ENCODE results near the gene CTSO.
"Not testable (repeated sequence)": the region's sequence is repeated elsewhere in the genome, so short reads cannot be mapped to it uniquely, and the experiment has no call there.

CTSO gene

DNA sequence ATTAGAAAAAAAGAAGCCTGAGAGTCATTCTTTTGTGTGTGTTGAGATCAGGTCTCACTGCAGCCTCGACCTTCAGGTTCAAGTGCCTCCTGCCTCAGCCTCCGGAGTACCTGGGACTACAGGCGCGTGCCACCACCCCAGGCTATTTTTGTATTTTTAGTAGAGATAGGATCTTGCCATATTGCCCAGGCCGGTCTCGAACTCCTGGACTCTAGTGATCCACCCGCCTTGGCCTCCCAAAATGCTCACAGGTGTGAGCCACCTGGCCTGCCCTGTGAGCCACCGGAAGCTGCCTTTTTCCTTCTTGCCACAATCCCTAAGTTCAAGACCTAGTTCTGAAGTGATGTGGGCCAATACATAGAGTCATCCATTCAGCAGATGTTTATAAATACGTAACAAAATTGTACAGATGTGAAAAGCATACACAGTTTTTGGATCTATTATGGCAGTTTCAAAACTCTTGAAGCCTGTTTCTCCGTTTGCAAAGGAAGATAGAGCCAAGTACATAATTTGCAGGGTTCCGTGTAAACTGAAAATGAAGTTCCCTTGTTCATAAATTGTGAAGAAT lies 536 bp upstream of the CTSO start:
- no peak for DNase-seq

DNA sequence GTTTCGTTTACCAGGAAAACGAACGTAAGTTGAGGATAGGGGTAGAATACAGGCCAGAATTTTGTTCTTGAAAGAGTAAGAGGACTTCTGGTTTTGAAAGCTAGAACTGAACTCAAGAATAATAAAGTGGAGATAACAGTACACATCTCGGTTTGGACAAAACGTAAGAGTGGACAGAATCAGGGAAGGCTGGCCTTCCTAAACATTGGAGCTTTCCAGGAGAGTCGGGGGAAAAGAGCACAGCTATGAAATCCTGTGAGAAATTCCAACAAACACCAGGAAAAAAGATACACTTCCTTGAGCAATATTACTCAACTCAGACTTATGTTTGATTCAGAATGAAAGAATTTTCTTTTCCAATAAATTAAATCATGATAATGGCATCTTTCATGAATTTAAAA lies 1.2 kb downstream of the CTSO start:
- no peak for DNase-seq

DNA sequence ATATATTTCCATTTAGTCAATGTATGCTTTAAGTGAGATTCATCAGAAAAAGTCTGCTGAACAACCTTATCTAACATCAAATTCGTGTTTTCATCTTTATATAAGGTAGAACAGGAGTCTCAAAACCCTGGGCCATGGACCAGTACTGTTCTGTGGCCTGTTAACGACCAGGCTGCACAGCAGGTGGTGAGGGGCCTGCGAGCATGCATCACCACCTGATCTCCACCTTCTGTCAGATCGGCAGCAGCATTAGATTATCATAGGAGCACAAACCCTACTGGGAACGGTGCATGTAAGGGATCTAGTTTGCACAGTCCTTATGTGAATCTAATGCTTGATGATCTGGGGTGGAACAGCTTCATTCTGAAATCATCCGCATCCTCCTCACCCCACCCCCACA lies 3.2 kb downstream of the CTSO start:
- DNase-seq = no peak

DNA sequence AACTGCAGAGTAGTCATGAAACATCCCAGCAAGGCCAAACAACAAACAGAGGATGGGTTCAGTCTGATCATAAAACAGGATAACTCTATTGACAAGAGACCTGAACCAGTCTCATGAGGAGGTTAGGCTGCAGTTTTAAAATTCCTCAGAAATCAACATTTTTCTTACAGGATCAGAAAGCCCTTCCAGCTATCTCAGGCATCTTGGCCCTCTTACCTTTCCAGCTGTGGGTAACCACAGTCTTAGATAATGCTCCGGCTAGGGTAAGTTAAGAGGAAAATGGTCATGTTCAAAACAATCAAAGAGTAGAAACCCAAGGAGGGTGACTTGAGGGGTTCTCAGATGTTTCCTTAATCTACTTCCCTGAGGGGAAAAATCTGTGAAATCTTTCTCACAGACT lies 5.1 kb downstream of the CTSO start:
- no peak for DNase-seq

DNA sequence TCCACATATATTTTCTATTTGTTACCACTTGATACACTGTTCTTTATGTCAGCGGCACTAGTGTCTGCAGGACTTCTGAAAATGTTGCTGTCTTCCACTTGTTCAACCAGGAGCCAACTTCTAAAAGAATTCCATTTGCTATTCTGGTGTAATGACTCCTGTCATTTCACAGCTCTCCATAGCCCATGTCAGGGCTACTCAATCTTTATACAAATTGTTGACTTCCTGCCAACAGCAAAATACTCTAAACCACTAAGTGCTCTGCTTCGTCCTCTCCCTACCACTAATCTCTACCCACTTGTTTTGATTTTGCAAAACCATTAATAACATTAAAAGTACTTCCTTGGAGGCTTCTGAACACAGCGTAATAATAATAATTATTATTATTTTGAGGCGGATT lies 7.2 kb downstream of the CTSO start:
- no peak for DNase-seq

DNA sequence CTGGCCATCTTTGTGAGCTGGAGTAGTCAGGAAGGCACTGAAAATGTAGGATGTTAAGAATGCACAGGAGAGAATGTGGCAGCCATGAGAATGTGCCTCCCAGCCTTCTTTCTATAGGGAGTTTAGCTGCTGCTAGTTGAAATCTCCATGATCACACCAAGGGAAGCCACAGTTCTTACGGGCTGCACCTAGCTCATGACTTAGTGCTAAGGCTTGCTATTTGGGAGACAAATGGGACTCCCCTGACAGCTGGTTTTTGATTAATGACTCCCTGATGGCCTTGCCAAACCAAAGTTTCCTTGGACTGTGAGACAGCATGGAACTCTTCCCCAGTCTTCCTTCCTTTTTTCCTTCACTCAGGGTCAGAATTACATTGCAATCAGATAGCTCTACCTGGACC lies 9.2 kb downstream of the CTSO start:
- no peak for DNase-seq

DNA sequence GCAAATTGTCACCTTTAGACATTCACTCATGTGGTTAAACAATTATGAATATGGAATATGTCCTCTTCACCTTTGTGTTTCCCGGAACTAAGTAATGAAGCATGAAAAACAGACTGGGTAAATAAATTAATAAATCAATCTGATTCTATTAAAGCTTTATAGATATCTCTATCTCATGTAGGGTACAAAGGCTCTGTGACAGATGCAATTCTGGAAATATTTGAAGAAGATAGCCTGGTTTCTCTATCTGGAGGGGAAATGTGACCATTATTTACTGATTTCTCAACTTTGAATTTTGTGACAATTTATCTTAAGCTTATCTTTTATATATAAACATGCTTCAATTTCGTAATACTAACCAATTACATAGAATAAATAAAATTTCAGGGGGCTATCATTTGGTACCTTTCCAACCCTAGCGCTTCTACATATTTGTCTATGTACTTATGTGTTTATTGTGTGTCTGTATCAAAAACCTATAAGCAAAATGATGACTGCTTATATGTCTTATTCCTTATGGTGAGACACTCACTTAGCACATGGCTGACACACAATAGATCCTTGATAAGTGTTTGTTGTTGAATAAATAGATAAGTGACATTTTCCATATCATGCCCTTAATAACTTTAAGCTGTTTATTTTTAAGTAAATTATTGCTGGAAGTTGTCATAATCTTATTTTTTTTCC lies 9.9 kb downstream of the CTSO start:
- peak; percentile 29 for DNase-seq

DNA sequence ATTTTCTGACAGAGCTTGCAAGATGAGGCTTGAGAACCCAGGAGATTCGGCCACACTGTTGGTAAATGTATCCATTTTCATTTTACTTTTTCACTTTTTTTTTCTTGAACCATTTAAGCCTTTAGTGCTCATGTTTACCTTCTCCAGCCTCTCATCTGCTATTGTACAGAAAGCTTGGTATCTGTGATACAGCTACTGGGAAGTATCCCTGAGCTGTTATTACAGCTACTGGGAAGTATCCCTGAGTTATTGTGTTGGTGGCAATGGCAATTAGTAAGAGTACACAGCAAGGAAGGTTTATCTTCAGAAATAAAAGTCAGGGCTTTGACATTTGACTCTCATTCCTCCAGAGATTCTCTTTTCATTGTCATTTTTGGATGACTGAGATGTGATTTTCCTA lies 11.8 kb downstream of the CTSO start:
- DNase-seq = no peak

DNA sequence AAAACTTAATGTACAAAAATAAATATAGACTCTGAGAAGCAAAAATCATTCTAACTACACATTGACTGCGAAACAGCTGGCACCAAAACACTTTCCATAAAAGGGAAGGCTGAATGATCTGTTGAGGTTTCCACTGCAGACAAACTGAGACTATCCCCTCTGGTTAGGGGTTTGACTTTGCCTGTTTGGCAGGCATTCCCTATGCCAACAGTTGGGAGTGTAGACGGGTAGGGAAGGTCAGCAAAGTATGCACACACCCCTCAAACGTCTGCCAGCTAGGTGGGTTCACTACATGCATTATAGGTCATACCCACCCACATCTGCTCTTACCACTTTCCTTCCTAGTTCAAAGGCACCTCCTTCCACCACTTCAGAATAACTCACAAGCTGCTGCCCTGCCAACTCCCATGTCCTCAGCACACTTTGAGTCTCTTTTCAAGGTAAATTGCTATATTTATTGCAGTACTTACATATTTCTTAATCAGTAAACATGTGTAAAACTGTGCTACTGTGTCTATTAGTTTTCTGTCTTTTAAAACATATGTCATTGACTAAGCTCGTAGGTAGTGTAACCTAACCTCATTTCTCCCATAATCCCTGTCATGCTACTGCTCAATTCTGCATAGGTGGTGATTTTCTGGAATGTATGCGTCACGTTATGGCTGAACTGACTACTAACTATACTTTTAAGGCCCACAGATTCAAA lies 12.4 kb downstream of the CTSO start:
- DNase-seq = no peak

DNA sequence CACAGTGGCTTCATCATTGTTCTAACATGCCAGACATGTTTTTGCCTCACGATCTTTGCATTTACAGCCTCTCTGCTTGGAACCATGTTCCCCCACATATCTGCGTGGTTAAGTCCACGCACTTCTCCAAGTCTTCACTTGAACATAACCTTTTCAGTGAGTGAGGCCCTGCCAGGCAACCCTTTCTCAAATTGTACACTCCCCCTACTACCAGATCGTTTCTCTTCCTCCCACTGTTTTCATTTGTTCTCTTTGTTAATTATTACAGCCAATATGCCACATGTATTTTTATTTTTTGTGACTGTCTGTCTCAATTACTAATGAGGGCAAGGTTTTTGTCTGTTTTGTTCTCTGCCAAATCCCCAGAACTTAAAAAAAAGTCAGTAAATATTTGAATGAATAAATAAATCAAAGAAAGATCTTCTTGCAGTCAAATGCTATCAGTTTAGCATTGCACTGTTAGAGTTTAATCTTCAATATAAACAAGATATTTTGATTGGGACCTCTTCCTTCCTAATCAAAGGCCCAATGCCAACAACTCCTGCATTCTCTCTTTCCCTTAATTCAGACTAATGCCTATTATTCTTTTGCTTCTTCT lies 18.2 kb downstream of the CTSO start:
- DNase-seq = no peak

DNA sequence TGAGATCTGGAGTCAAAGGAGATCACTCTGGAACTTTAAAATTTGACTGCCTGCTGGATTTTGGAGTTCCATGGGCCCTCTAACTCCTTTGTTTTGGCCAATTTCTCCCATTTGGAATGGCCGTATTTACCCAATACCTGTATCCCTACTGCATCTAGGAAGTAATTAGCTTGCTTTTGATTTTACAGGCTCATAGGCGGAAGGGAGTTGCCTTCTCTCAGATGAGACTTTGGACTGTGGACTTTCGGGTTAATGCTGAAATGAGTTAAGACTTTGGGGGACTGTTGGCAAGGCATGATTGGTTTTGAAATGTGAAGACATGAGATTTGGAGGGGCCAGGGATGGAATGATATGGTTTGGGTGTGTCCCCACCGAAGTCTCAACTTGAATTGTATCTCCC lies 19.0 kb downstream of the CTSO start:
- DNase-seq = not testable (repeated sequence)

DNA sequence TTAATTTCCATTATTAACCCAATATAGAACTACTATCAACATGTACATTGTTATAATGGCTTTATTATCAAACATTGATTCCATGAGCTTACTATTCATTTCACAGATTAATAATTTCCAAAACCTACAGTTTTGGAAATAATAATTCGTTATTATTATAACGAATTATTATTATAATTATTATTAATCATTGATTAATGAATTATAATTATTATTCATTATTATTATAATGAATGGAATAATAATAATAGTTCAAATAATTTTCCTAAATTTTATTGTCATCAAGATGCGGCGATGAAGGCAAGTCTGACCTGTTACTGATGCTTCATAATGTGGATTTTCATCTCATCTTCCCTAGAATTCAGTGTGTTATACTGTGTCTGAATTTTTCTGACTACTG lies 22.0 kb downstream of the CTSO start:
- no peak for DNase-seq

DNA sequence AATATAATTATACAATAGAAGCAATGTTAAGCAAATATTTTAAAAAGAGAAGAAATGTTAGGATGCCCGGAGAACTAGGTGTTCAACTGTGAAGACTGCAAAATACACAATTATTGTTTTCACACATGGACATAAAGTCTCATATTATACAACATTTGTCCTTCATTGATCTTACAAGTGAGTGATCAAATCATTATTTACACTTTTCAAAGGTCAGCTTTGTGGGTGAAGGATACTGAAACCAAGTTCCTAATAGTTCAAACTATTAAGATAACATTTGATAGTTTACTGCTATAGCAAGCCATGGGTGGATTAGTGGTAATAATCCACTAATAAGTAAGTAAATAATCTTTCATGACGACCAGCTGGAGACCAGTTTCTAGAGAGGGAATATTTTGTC lies 23.3 kb downstream of the CTSO start:
- DNase-seq = no peak

DNA sequence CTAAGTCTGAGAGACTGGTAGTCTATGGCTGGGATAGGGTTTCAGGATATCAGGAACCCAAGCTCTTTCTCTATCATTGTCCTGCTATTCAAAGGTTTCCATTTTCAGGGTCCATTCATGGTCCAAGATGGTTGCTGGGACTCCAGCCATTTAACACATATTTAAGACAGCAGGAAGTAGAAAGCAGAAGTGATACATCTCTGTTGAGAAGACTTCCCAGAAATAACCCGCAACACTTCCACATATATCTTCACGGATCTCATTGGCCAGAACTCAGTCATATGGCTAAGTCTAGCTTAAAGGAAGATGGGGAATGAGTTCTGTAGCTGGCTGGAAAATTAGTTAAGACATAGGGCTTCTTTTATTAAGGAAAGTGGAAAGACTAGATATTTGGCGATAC lies 23.8 kb downstream of the CTSO start:
- DNase-seq = no peak

DNA sequence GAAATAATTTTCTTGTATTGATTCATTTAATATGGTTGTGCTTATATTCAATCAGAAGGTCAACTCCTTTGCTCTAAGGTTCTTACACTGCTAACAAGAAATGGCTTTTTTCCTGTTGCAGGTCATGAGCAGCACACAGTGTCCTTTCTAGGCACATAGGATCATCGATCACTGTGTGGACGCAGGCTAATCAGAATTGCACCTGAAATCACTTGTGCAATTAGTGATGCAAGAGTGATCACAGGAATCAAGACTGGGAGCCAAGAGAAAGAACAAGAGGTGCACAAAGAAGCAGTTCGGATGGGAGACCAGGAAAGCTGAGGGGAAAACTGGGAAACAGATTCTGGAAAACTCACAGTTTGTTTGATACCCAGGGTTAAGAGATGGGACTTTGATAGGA lies 29.0 kb downstream of the CTSO start:
- no peak for DNase-seq

DNA sequence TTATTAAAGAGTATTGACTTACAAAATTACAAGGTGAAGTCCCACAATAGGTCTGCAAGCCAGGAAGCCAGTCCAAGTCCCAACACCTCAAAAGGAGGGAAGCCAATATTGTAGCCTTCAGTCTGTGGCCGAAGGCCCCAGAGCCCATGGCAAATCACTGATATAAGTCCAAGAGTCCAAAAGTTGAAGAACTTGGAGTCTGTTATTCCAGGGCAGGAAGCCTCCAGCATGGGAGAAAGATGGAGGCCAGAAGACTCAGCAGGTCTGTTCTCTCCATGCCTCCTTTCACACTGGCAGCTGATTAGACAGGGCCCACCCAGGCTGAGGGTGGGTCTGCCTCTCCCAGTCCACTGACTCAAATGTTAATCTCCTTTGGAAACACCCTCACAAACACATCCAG lies 32.1 kb downstream of the CTSO start:
- DNase-seq = no peak

DNA sequence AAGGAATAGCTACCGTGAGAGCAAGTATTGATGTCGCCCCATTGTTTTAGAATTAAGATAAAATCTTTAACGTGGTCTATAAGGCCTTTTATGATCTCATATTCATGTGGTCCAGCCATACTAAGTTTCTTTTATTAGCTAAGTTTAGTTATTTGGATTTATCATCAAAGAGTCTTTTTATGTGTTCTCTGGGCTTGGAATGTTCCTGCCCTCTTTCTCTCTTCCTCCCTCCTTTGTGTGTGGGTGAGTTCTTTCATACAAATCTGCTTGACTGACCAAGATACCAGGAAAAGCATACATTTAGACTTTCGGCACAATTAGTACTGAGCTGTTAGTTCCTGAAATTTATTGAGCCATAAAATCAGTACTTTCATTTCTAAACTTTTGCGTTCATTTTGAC lies 38.9 kb downstream of the CTSO start:
- no peak for DNase-seq

DNA sequence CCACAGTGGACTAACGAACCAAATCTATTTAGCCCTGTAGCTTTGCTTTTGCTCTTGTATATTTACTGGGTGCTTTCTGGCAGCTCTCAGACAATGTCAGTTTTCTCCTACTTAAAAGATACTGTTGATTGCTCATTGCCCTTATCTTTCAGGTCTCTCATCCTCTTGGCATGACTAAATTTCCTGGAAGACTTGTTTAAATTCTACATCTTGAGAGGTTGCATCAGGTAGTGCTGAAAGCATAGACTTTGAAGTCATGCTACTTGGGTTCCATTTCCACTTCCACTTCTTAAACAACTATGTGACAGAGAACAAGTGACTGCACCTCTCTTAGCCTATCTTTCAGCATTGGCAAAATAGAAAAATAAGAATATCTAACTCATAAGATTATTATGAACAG lies 41.8 kb downstream of the CTSO start:
- DNase-seq = no peak

DNA sequence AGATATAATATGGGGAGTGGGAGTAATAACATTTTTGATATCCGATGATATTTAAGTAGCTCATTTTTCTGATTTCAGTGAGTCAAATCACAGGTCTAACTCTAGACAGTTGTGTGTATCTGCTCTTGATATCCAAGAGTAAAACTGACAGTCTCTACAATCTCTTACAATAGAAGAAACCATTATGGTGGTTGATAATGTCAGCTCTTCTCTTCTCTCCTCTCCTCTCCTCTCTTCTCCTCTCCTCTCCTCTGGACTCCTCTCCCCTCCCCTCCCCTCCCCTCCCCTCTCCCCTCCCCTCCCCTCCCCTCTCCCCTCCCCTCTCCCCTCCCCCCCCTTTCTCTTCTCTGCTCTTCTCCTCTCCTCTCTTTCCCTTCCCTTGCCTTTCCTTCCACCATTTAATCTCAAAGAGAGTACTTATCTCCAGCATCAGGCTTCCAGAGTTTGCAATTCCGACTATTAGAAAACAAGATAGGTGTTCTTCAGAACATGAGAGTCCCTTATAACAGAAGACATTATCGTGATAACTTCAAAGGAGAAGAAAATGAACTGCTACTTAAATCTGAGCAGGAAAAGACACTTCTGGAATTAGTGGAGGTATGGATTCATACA lies 43.9 kb downstream of the CTSO start:
- DNase-seq = no peak

DNA sequence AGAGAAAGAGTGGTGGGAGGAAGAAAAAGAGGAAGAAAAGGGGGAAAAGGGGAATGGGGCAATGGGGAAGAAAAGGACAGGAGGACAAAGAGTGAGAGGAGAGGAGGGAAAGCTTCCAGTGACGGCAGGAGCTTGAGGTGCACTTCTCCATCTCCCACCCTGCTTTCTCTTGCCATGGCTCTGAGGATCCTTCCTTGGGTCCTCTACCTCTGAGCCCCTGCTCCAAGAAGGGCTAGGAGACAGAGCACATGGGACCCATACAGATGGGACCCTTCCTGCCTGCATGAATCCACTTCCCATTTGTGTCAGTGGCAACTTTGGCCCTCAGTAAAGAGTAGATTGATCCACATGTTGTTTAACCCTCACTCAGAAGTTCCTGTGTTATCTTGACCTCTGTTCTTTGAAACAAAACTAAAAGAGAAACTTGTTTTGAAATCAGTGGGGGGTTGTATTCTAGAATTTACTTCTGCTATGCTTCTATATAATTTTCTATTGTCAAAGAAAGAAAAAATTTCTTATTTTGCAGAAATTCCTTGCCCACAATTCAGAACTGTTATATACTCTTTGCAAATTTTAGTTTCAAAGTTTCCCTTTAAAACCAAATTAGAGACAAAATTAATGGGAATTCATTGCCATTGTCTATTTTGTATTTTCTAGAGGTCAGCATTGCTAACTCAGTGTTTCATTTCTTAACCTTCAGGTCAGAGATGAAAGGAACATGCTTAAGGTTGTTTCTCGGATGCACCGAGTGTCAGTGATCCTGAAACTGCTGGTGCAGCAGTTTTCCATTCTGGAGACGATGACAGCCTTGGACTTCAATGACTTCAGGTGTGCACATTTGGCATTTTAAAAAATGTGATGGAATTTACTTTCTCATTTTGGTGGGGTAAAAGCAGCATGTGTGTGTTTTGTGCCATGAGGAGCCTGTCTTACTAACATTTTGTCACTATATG lies 45.2 kb downstream of the CTSO start:
- DNase-seq = no peak

DNA sequence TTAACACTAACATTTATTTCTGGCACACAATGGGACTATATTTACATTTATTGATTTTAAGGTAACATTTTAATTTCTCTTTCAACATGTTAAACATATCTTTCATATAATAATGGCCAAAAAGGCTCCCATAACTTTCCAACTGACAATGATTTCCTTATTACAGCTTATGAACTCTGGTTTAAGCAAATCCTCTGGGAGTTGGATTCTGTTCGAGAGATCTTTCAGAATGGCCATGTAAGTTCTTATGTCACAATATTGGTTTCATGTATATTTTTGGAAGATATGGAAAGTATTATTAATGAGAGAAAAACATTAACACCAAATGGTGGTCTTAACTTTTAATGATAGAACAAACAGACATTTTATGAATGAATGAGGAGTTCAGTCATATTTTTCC lies 46.1 kb downstream of the CTSO start:
- no peak for DNase-seq

DNA sequence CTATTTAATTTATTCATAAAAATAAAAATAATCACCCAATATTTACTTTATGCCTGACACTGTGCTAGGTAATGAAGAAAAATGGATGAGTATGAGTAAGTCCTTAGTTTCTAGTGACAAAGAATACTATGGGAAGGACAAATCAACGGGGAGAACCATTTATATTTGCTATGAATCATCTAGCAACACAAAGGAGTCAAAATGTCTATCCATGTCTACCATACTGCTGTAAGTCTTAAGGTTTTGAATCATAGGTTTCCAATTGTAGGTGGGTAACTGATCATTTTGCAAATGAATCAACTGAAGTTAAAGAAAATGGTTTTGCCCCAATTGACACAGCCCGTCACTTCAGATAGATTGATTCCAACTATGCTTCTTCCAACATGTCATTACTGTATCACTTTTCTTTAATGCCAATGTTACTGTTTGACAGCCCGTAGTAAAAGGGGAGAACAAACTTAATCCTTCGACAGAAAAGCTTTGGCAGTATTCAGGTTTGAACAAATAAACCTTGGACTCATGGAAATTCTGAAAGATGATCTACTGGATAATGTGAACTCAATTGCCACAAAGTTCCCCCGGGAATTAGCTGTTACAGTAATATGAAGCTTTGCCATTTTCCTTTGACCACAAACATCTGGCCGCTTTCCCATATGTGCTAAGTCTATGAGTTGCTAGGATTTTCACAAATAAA lies 47.0 kb downstream of the CTSO start:
- DNase-seq = no peak
